ENCODE results near the gene MYO18B. TPM values are rescaled to one million over a fixed set of nuclear protein-coding genes. Genes with fewer than 3 reads are reported as not detected.

MYO18B gene
- total and polyA plus RNA-seq, 2 of the 4 experiments (the other 2 are of a cell fraction), result under 0.01 TPM; not detected in 1

DNA sequence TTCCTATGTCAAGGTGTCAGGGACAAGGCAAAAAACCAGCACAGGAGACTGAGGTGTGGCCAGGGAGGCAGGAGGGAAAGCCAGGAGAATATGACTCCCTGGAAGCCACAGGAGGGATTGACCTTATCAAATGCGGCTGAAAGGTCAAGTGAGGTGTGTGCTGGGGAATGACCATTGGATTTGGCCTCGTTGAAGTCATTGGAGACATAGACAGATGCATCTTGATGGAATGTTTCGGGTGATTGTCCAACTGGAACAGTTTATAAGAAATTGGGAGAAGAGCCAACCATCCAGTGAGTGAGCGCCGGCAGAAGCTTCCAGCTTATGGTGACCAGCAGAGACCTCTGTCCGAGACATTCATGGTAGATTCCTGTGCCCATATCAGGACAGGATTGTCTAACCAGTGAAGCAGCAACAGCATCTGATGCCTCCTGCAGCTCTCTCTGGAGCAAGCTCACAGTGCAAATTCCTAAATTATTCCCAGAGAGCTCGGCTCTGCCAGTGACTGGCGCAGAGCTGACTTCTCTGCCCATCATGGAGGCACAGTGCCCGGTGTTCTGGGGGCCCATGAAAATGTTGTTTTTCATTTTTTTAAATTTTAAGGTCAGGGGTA lies 95.4 kb downstream of the MYO18B start:
- no peak overlapping the region for H3K23ac ChIP-seq (ENCODE audit: low read depth, low read length)
- H4K91ac ChIP-seq (ENCODE audit: insufficient read depth, low read depth, low read length), result no peak overlapping the region
- no peak overlapping the region for H2BK120ac ChIP-seq (ENCODE audit: low read depth, low read length)
- H3K14ac ChIP-seq (replicated peaks; ENCODE audit: low read depth, low read length), result no peak overlapping the region
- no peak overlapping the region for H3K56ac ChIP-seq (ENCODE audit: extremely low read depth, insufficient read depth, low read length)
- CTCF ChIA-PET, result no interaction called here
- H3K4me3 ChIP-seq (ENCODE audit: insufficient read depth, low read depth, low read length), result no peak overlapping the region
- no peak overlapping the region for H4K8ac ChIP-seq (ENCODE audit: low read depth in 2 of 2, low read length in 2 of 2)
- WGBS, 2 experiments (ENCODE audit: extremely low coverage in 2 of 2, insufficient read length in 1 of 2), result 57% methylated on average over 4 of the region's 9 CpGs; no CpG with 5 or more reads in 1 of the 2 experiments
- H3K27ac ChIP-seq (ENCODE audit: insufficient read depth, low read length), result no peak overlapping the region
- in situ Hi-C loops (cut with MboI; ENCODE audit: low sequenced_read_pairs), result no loop called here
- H3K27me3 ChIP-seq (ENCODE audit: control insufficient read depth, insufficient read depth, low read length), result no peaks in the 10 kb centered on the region
- no peak overlapping the region for H2BK20ac ChIP-seq (ENCODE audit: low read depth, low read length)
- no peak overlapping the region for H3K9ac ChIP-seq (ENCODE audit: low read depth, low read length)
- H3K79me1 ChIP-seq (ENCODE audit: low read depth in 1 of 2, low read length in 2 of 2), result no peaks in the 10 kb centered on the region
- H3K36me3 ChIP-seq (ENCODE audit: control insufficient read depth, insufficient read depth, low read length), result no peaks in the 10 kb centered on the region
- no peak overlapping the region for H3K18ac ChIP-seq (ENCODE audit: low read depth, low read length)
- no peak overlapping the region for H4K5ac ChIP-seq (ENCODE audit: low read depth, low read length)
- H3K9me3 ChIP-seq (ENCODE audit: control insufficient read depth, insufficient read depth, low read length), result peaks cover 11% of the 10 kb centered on the region; the same call in 1 of the 2 replicates
- no peak overlapping the region for H2AK9ac ChIP-seq (replicated peaks; ENCODE audit: low read depth, low read length, poor library complexity)
- H2BK15ac ChIP-seq (ENCODE audit: low read depth, low read length), result no peak overlapping the region
- TF ChIP-seq CEBPB (IDR thresholded peaks at IDR 0.05; ENCODE audit: low read depth, low read length) (no peak), RFX5 (IDR thresholded peaks at IDR 0.05; ENCODE audit: low read depth, low read length) (no peak), BHLHE40 (IDR thresholded peaks at IDR 0.05; ENCODE audit: low read depth, low read length) (no peak), MAZ (IDR thresholded peaks at IDR 0.05; ENCODE audit: borderline replicate concordance, low read depth, low read length) (no peak), MAFK (IDR thresholded peaks at IDR 0.05; ENCODE audit: low read depth, low read length) (no peak), SMC3 (IDR thresholded peaks at IDR 0.05; ENCODE audit: low read depth, low read length) (no peak), MXI1 (IDR thresholded peaks at IDR 0.05; ENCODE audit: borderline replicate concordance, low read depth, low read length) (no peak), RCOR1 (IDR thresholded peaks at IDR 0.05; ENCODE audit: insufficient replicate concordance, low read length) (no peak), NFE2L2 (IDR thresholded peaks at IDR 0.05; ENCODE audit: low read depth, low read length) (no peak), CHD1 (IDR thresholded peaks at IDR 0.05; ENCODE audit: low read depth, low read length) (no peak), POLR2A (IDR thresholded peaks at IDR 0.05; ENCODE audit: low read depth, low read length) (no peak), RAD21 (IDR thresholded peaks at IDR 0.05; ENCODE audit: low read length) (no peak)
- TF ChIP-seq, protein P1, sequence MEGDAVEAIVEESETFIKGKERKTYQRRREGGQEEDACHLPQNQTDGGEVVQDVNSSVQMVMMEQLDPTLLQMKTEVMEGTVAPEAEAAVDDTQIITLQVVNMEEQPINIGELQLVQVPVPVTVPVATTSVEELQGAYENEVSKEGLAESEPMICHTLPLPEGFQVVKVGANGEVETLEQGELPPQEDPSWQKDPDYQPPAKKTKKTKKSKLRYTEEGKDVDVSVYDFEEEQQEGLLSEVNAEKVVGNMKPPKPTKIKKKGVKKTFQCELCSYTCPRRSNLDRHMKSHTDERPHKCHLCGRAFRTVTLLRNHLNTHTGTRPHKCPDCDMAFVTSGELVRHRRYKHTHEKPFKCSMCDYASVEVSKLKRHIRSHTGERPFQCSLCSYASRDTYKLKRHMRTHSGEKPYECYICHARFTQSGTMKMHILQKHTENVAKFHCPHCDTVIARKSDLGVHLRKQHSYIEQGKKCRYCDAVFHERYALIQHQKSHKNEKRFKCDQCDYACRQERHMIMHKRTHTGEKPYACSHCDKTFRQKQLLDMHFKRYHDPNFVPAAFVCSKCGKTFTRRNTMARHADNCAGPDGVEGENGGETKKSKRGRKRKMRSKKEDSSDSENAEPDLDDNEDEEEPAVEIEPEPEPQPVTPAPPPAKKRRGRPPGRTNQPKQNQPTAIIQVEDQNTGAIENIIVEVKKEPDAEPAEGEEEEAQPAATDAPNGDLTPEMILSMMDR (conservative IDR thresholded peaks at IDR 0.05; ENCODE audit: low read depth, low read length), result no peak
- TF ChIP-seq, protein P2, sequence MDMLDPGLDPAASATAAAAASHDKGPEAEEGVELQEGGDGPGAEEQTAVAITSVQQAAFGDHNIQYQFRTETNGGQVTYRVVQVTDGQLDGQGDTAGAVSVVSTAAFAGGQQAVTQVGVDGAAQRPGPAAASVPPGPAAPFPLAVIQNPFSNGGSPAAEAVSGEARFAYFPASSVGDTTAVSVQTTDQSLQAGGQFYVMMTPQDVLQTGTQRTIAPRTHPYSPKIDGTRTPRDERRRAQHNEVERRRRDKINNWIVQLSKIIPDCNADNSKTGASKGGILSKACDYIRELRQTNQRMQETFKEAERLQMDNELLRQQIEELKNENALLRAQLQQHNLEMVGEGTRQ (IDR thresholded peaks at IDR 0.05; ENCODE audit: low read depth, low read length), result no peak
- TF ChIP-seq, protein P3, sequence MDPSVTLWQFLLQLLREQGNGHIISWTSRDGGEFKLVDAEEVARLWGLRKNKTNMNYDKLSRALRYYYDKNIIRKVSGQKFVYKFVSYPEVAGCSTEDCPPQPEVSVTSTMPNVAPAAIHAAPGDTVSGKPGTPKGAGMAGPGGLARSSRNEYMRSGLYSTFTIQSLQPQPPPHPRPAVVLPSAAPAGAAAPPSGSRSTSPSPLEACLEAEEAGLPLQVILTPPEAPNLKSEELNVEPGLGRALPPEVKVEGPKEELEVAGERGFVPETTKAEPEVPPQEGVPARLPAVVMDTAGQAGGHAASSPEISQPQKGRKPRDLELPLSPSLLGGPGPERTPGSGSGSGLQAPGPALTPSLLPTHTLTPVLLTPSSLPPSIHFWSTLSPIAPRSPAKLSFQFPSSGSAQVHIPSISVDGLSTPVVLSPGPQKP (IDR thresholded peaks at IDR 0.05; ENCODE audit: borderline replicate concordance, low read depth, low read length), result no peak
- ATAC-seq (ENCODE audit: low read depth) (no peak), DNase-seq (no peak)
- no peaks in the 10 kb centered on the region for H3K9me1 ChIP-seq (ENCODE audit: insufficient read depth, low read length)
- intact Hi-C loops (cut with micrococcal nuclease), result no loop called here
- H3K4ac ChIP-seq (ENCODE audit: low read depth, low read length), result no peak overlapping the region
- no peak overlapping the region for H2AFZ ChIP-seq (replicated peaks; ENCODE audit: low read length, poor library complexity)
- H2AK5ac ChIP-seq (ENCODE audit: low read depth, low read length), result no peak overlapping the region
- H2BK5ac ChIP-seq (ENCODE audit: low read depth, low read length, poor library complexity, severe bottlenecking), result no peak overlapping the region
- no peaks in the 10 kb centered on the region for H3K4me1 ChIP-seq (ENCODE audit: control insufficient read depth, insufficient read depth, low read length)
- no TSS peak for BruUV-seq (replicated peaks)
- no peak overlapping the region for H3K4me2 ChIP-seq (ENCODE audit: low read depth, low read length)
- POLR2A ChIA-PET (ENCODE audit: unreplicated experiment), result no interaction called here
- dilution Hi-C loops (cut with HindIII; ENCODE audit: low sequenced_read_pairs, unreplicated experiment), result no loop called here
- H4K20me1 ChIP-seq (ENCODE audit: insufficient read depth, low read length), result no peaks in the 10 kb centered on the region
